ENCODE data around the gene TMEM26.

GRCh38 chr10:61500460-61500859 lies 47.3 kb upstream of the TMEM26 start:
- TF ChIP-seq, protein P1, sequence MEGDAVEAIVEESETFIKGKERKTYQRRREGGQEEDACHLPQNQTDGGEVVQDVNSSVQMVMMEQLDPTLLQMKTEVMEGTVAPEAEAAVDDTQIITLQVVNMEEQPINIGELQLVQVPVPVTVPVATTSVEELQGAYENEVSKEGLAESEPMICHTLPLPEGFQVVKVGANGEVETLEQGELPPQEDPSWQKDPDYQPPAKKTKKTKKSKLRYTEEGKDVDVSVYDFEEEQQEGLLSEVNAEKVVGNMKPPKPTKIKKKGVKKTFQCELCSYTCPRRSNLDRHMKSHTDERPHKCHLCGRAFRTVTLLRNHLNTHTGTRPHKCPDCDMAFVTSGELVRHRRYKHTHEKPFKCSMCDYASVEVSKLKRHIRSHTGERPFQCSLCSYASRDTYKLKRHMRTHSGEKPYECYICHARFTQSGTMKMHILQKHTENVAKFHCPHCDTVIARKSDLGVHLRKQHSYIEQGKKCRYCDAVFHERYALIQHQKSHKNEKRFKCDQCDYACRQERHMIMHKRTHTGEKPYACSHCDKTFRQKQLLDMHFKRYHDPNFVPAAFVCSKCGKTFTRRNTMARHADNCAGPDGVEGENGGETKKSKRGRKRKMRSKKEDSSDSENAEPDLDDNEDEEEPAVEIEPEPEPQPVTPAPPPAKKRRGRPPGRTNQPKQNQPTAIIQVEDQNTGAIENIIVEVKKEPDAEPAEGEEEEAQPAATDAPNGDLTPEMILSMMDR (IDR thresholded peaks at IDR 0.05), result no peak
- TF ChIP-seq POLR2A (IDR thresholded peaks at IDR 0.05), result no peak

Data from right lobe of liver (tissue), 4 donors.